ENCODE results near the gene RAB11FIP3.

DNA sequence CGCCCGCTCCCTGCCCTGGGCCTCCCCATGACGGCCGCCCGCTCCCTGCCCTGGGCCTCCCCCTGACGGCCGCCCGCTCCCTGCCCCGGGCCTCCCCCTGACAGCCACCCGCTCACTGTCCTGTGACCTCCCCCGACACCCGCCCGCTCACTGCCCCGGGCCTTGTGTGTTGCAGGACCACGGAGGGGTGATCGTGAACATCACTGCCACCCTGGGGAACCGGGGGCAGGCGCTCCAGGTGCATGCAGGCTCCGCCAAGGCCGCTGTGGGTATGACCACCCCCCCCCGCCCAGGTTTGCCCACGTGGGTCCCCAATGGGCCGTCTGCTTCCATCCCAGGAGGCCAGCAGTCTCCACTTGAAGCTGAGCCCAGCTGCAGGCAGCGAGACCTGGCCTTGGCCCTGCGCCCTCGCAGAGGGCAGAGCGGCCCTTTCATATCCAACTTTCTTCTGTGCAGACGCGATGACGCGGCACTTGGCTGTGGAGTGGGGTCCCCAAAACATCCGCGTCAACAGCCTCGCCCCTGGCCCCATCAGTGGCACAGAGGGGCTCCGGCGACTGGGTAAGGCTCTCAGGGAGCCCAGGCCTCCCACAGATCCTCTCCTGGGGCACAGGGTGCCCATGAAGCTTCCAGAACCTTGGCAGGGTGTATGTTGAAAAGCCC is 14.8 kb upstream of the RAB11FIP3 start:
- TF ChIP-seq EZH2 (IDR thresholded peaks at IDR 0.05; ENCODE audit: insufficient read depth, poor library complexity, severe bottlenecking): no peak
- TF ChIP-seq EZH2phosphoT487 (IDR thresholded peaks at IDR 0.05; ENCODE audit: insufficient read depth, low read depth): no peak

All from GM23248 (cell line).